Right lobe of liver (tissue), 6 donors: ENCODE results near the gene HYAL1. TPM values are rescaled to one million over a fixed set of nuclear protein-coding genes. Genes with fewer than 3 reads are reported as not detected.
A peak's percentile ranks its signal among the peaks of the same experiment; 100 is the strongest.
"Not testable (repeated sequence)": the region's sequence is repeated elsewhere in the genome, so short reads cannot be mapped to it uniquely, and the experiment has no call there.

Experiments used
- ATAC-seq, 4 donors: fragments of 200-7000 bp; cut with Tn5 transposase; one replicate each; pipeline ENCODE4 v1.9.1; 2020; ENCODE audit warnings: mild to moderate bottlenecking in 4 of 4, moderate library complexity in 4 of 4
- DNase-seq, 3 donors: peaks; one replicate each; pipeline ENCODE4 v3.0.0-alpha.2; 2020
- H3K27ac ChIP-seq, 3 donors: fragments of 200-600 bp; one replicate each; pipeline ENCODE4 v1.8.0; 2022
- H3K27me3 ChIP-seq, 2 donors: fragments of 200-600 bp; one replicate each; pipeline ENCODE4 v1.8.0; 2022
- H3K36me3 ChIP-seq, 4 donors: fragments of 200-600 bp; sonication (generic) in 1 of 4; one replicate each; pipeline versions ENCODE4 v1.5.1 to v1.8.0; 2017 to 2022; ENCODE audit warnings: control low read depth in 1 of 4
- H3K4me1 ChIP-seq, 4 donors: fragments of 200-600 bp; sonication (generic) in 1 of 4; one replicate each; pipeline versions ENCODE4 v1.5.1 to v1.8.0; 2017 to 2022; ENCODE audit warnings: control low read depth in 1 of 4
- H3K4me3 ChIP-seq, 3 donors: fragments of 200-600 bp; one replicate each; pipeline ENCODE4 v1.8.0; 2022
- H3K9me3 ChIP-seq, 4 donors: fragments of 200-600 bp; sonication (generic) in 1 of 4; one replicate each; pipeline versions ENCODE4 v1.5.1 to v1.8.0; 2017 to 2022; ENCODE audit warnings: control low read depth in 1 of 4
- CTCF ChIP-seq, 4 donors: fragments of 200-600 bp in 3 of 4; fragments of 450-650 bp in 1 of 4; IDR thresholded peaks; one replicate each; pipeline versions ENCODE4 v1.5.1 to v1.8.0; 2016 to 2022; ENCODE audit warnings: antibody characterized with exemption in 4 of 4, mild to moderate bottlenecking in 2 of 4
- POLR2A ChIP-seq: fragments of 450-650 bp; IDR thresholded peaks from one replicate; pipeline ENCODE4 v1.6.1; 2017; ENCODE audit warnings: antibody characterized with exemption, mild to moderate bottlenecking
- WGBS: methylation state at CpG from one replicate; pipeline ENCODE4 v1.1.6; 2018; ENCODE audit warnings: low coverage, low lambda C conversion rate; ENCODE audit not compliant: insufficient coverage; ENCODE audit errors: missing lambda C conversion rate; 5-methylcytosine and 5-hydroxymethylcytosine counted together
- intact Hi-C, 2 donors: fragments of 100-400 bp; cut with DNase I; formaldehyde crosslinking; loops; one replicate each; pipeline versions ENCODE4 v1.11.2 to v1.14.1; 2022
- total RNA-seq, 6 experiments: library from RNA; depleted of rRNA in 2 of 6; stranded (reverse); fragments of >200 nt in 2 of 6; fragmentation: NEBNext Ultra II Directional in 3 of 6; extraction: Animal tissue kit (Norgen Biotek cat#: 25700) in 3 of 6; gene quantifications; one replicate each; pipeline versions ENCODE4 v1.1.0 to v1.2.4, GENCODE V29; 2016 to 2023
- donor health status: DM: no; HTN: yes; CAD: no.
- donor health status: DM: no; HTN: no; CAD: no.
- donor health status: DM: no; HTN: no; CAD: no.
- donor health status: DM: no; HTN: yes; CAD: no.
- donor health status: DM: no; HTN: yes; CAD: no.

Gene HYAL1
- total RNA-seq, 6 experiments from 2014 or later, result 90.6 to 157 (median 136) TPM

- intact Hi-C loops, result loop anchor here (5.0 kb wide), 2 partner anchors 46 to 49 kb away; partner anchors contain the start of gene HYAL2 (in 1 of the 2)
- Histone ChIP-seq H3K9me3 (no peaks in the 10 kb centered on the region), H3K27ac (no peak overlapping the region), H3K27me3 (no peaks in the 10 kb centered on the region), H3K4me1 (peaks cover 0 to 31% (median 5%) of the 10 kb centered on the region in 4 donors), H3K36me3 (no peaks in the 10 kb centered on the region), H3K4me3 (peak overlapping the region; percentile 4 to 31 (median 27))
- ATAC-seq (peak; percentile 84 to 87 (median 85)), DNase-seq (peak; percentile 89 to 90 (median 90))
- TF ChIP-seq CTCF (IDR thresholded peaks at IDR 0.05) (peak; percentile 97 to 99 (median 98)), POLR2A (no peak)
- WGBS, result under 1% methylated on average over 18 of the region's 61 CpGs
Measured at GRCh38 chr3:50272911-50273688, 30.3 kb downstream of the HYAL1 start.

DNA sequence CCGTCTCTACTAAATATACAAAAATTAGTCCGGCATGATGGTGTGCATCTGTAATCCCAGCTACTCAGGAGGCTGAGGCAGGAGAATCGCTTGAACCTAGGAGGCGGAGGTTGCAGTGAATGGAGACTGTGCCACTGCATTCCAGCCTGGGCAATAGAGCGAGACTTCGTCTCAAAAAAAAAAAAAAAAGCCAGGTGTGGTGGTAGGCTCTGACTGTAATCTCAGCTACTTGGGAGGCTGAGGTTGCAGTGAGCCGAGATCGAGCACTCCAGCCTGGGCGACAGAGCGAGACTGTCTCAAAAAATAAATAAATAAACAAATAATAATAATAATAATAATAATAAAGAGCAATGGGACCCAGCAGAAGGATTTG, 30.9 kb downstream of the HYAL1 start:
- H3K27me3 ChIP-seq, DNase-seq, ATAC-seq, H3K36me3 ChIP-seq, H3K9me3 ChIP-seq, H3K27ac ChIP-seq, H3K4me3 ChIP-seq: not testable (repeated sequence)
- peaks cover 0 to 35% (median 5%) of the 10 kb centered on the region in 4 donors for H3K4me1 ChIP-seq
- intact Hi-C loops, result loop anchor here (5.0 kb wide), 2 partner anchors 45 to 50 kb away; partner anchors contain the start of gene HYAL2 (in 1 of the 2)
- 61% methylated on average over 8 of the region's 10 CpGs for WGBS

- no peak for DNase-seq
- Histone ChIP-seq H3K36me3 (no peaks in the 10 kb centered on the region), H3K4me1 (peaks cover 0 to 41% (median 5%) of the 10 kb centered on the region in 4 donors), H3K27me3 (no peaks in the 10 kb centered on the region), H3K27ac (peak overlapping the region in 1 of 3 donors; percentile 4), H3K9me3 (no peaks in the 10 kb centered on the region), H3K4me3 (no peak overlapping the region)
- ATAC-seq, result peak in 1 of 4 donors; percentile 28
- 54% methylated on average over 10 of the region's 10 CpGs for WGBS
- TF ChIP-seq CTCF (IDR thresholded peaks at IDR 0.05), result no peak
- no peak for TF ChIP-seq POLR2A
- intact Hi-C loops, result loop anchor here (5.0 kb wide), 2 partner anchors 44 to 51 kb away; partner anchors contain the start of gene HYAL2 (in 1 of the 2)
Measured at GRCh38 chr3:50271314-50271936, 31.9 kb downstream of the HYAL1 start.

- intact Hi-C loops, result loop anchor here (5.0 kb wide), 2 partner anchors 43 to 52 kb away; partner anchors contain the start of gene HYAL2 (in 1 of the 2)
- H3K27ac ChIP-seq, result peak overlapping the region in 1 of 3 donors; percentile 4
- TF ChIP-seq POLR2A, result no peak
- no peak for TF ChIP-seq CTCF (IDR thresholded peaks at IDR 0.05)
- no peaks in the 10 kb centered on the region for H3K27me3 ChIP-seq
- peaks cover 0 to 41% (median 5%) of the 10 kb centered on the region in 4 donors for H3K4me1 ChIP-seq
- no peak overlapping the region for H3K4me3 ChIP-seq
- no peaks in the 10 kb centered on the region for H3K36me3 ChIP-seq
- DNase-seq, result no peak
- no peak for ATAC-seq
- 60% methylated on average over 1 of the region's 19 CpGs for WGBS
- H3K9me3 ChIP-seq, result no peaks in the 10 kb centered on the region
Measured at GRCh38 chr3:50270422-50271224, 32.8 kb downstream of the HYAL1 start.
